EL (cell line): ENCODE data around the gene BAHCC1.

Experiments used
- DNase-seq: peaks from one replicate; pipeline ENCODE4 v3.0.0-alpha.2; 2016

Gene BAHCC1

DNA sequence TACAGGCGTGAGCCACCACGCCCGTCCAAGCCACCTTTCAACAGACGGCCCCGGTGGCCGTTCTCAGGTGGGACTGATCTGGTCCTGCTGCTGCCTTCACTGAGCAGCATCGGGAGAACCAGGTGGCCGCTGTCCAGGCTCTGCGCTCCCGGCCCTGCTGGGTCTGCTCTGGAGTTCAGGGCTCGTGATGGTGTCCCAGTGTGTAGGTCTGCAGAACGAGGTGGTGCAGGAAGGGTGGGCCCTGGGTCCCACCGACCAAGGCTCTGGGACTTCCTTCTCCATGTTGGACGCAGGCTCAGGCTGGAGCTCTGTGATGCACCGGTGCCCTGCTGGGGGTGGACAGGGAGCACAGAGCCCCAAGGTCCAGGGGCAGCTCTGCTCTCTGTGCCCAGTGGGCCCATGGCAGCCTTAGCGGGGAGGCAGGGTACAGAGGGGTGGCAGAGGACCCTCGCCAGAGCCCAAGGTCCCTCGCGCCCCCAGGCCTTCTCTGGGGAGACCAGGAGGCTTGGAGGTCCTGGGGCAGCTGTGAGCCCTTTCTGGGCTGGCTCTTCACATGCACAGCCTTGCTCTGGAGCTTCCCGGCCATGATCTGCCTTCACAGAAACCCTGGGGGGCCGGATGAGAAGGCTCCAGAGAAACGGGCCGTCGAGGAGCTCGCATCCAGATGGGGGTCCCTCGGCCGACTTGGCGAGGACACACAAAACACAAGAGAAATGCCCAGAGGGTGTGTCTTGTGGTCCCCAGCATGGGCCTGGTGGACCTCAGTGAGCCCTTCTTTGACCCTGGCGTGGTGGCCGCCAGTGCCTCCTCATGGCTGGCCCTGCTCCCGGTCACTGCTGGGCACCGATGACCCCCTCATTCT, 26.9 kb upstream of the BAHCC1 start:
- DNase-seq = no peak

DNA sequence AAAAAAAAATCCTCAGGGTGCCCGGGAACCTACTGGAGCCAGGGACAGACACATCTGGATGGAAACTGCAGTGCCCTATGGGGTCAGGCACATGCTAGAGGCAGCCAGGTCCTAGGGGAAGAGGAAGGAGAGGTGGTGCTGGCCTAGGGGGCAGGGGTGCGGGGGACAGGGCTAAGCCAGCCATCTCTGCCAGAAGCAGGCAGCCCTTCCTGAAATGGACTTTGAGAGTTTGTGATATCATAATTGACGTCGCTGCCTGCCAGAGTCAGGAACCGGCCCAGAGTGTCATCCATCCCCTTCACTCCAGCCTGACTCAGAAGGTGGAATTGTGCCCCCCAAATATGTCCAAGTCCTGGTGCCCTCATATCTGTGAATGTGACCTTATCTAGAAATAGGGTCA, 25.0 kb upstream of the BAHCC1 start:
- no peak for DNase-seq

DNA sequence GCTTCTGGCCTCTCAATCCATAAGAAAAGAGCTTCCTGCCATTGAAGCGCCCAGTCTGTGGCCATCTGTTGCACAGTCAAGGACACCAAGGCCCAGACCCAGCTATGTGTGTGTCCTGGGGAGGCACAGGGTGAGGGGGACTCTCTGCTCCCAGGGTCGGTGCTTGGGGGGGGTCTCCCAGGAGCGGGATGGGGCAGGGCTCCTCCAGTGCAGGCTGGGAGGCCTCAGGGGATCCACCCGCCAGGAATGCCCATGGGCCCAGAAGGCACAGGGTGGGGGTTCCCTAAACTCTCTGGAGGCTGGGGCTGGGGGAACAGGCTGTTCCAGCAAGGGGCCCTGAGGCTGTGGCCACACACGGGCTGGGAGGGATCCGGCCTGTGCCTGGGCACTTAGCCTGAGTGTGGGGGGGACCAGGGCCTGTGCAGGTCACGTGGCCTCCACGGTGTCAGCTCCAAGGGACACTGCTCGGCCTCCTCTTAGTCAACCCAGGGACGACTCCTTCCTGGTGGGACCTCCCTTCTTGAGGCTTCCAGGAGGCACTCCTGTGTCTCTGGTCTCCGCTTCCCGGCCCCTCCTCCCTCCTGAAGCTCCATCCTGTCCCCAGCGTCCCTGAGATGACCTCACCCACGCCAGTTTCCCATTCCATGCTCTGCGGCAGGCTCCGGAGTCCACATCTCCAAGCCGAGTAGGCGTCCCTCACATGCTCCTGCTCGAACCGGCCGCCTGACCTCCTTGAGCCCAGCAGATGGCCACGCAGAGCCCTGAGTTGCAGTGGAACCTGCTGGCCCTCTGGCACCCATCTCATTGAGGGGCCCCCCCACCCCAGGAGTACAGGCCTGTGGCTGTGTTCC, 23.1 kb upstream of the BAHCC1 start:
- peak; percentile 74 for DNase-seq

DNA sequence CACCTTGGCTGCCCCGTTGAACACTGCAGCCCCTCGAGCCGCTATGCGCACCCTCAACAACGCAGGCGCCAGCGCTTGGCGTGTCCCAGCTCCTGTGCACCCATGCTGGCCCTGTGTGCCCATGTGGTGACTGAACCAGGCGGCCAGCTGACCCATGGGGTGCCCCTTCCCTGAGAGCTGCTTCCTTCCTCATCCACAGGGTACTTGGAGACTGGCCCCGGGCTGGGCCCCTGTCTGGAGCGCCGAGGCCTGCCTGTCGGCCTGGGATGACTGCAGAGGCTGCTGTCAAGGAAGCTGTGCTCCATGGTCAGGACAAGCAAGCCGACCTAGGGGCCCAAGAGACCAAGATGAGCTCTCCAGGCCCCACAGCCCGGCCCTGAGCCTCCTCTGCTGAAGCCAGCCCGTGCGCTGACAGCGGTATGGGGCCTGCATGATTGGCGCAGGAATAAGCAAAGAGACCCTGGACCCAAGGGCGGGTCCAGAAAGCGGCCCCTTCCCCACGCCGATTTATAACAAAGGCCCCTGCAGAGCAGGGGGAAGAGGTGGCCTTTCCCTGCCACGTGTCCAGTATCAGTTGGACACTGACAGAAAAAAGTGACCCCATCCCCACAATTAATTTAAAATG, 21.6 kb upstream of the BAHCC1 start:
- no peak for DNase-seq

- DNase-seq = no peak
These were observed 20.4 kb upstream of the BAHCC1 start for GRCh38 chr17:81374890-81375289.

- DNase-seq = no peak
These were observed 18.1 kb upstream of the BAHCC1 start for GRCh38 chr17:81376946-81377714.

DNA sequence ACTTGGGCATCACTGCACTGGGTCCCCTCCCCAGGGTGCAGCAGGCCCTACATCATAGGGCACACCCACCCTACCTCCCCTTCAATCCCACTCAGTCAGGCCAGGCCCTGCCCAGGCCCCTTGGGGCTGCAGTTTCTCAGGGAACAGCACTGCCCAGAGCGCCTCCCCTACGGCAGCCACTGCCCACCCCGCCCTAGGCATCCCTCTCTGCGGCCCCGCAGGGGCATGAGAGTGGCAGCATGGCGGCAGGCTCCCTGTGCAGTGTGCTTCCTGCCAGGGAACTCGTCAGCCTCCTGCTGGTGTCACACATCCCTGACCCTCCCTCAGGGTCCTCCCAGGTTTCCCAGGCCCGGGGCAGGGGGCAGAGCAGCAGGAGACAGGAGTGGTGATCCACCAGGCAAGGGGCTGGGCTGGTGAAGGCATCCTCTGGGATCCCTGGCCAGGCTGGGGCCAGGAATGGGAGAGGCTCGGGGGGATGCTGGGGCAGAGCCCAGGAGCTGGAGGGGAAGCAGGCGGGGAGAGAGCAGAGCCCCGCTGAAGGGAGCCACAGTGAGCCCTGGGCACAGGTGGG, 16.2 kb upstream of the BAHCC1 start:
- no peak for DNase-seq

DNA sequence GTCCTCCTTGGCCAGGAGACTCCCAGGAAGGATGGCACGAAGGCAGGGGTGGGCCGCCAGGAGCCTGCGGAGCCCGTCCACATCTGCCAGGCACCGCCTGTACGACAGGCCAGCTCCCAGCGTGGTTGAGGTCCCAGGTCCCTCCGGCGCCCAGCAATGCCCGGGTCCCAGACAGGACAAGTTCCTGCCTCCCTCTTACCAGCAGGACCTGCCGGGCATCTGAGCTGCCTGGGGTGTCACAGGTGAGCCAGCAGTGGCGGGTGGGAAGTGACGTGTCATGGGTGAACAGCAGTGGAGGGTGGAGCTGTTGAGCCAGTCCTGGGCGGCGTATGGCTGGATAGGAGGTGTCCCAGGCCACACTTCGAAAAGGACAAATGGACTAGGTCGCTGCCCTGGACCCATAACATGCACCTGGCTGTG, 15.7 kb upstream of the BAHCC1 start:
- no peak for DNase-seq

GRCh38 chr17:81380131-81380530, 15.1 kb upstream of the BAHCC1 start:
- DNase-seq = no peak

GRCh38 chr17:81380666-81381518, 14.4 kb upstream of the BAHCC1 start:
- DNase-seq = no peak

GRCh38 chr17:81381632-81382577, 13.4 kb upstream of the BAHCC1 start:
- no peak for DNase-seq

- no peak for DNase-seq
These were observed 12.4 kb upstream of the BAHCC1 start for GRCh38 chr17:81382851-81383250.

GRCh38 chr17:81383504-81384421, 11.5 kb upstream of the BAHCC1 start:
- DNase-seq = no peak

DNA sequence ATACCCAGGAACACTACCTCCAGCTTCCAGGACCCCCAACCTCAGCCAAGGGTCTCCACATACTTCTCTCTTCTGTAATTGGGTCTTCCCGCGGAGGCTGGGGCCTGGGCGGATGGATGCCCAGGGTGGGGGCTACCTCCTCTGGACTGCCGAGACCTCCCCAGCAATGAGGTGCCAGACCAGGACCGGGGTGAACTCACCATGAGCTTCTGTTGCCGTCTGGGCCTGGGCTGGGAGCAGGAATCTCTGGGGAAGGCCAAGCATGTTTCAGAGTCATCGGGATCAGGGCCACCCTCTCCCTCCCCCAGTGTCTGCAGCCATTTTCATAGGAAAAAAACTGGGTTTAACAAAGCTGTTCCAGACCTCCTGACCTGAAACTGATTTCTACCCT, 10.3 kb upstream of the BAHCC1 start:
- DNase-seq = no peak

DNA sequence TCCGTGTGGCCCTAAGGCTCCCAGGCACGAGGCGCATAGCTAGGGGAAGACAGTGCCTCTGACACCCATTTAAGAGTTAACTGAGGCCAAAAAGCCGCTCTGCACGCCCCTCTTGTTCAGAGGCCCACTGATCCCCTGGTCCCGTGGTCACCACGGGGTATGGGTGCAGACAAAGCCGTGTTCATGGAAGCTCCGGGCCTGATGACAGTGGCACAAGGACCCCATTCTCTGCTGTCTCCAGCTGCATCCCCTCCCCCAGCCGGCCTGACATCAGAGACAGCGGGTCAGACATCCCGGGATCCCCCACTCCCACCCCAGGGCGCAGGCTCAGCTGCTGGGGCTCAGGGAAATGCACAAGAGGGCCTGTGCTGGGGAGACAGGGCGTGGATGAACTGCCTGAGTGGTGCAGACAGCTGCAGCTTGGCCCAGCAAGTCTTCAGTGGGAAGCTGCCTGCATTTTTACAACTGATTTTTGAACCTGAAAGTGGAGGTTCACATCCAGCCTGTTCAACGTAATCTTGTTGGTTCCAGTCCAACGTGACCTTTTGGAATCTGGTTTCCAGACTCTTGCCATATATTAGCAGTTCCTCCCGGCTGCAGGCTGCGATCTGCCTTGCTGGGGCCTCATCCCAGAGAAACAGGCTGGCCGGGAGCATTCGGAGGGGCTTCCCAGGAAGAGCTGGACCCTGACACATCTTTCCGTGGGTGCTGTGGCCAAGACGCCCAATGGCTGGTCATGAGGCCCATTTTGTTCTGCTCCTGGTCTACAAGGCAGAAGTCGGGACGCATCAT, 9.7 kb upstream of the BAHCC1 start:
- DNase-seq = no peak

DNA sequence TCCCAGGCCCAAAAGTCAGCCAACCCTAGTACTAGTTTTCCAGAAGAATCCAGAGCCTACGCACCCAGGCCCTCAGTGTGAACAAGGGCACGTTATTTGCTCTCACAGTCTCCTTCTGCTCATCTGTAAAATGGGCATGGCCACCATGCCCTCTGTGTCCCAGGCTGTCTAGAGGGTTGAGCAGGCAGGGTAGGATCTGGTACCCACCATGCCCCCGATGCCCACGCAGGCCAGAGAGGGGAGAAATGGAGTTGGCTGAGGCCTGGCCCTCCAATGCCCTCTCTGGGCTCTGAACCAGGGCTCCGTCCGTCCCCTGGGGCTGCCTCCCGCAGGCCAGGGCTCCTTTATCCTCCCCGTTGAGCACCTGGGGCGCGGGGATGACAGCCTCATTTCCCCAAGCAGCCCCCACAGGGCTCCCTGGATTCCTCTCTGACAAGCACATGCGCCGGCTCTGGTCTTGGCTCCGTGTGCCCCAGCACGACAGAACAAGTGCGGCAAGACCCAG, 9.1 kb upstream of the BAHCC1 start:
- DNase-seq = no peak

- no peak for DNase-seq
These were observed 8.6 kb upstream of the BAHCC1 start for GRCh38 chr17:81386646-81387099.
